ENCODE results near the gene SLC39A7.

Gene SLC39A7

DNA sequence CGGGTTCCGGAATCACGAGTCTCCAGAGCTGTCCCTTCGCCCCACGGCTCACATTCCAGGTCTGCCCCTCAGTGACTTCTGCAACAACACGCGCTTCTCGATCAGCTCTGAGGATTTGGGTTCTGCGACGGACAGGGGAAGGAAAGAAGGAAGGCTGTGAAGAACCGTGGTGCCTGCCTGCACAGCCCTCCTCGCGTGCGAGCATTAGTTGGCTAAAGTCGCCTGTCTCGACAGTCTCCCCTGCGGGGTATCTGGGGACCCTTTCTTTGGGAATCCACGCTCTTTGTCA, 47.9 kb downstream of the SLC39A7 start:
- H3K4me1 ChIP-seq (ENCODE audit: insufficient read depth, low read length): peaks cover 6% of the 10 kb centered on the region; the same call in 1 of the 2 replicates
- H3K36me3 ChIP-seq (ENCODE audit: insufficient read depth, low read length): no peaks in the 10 kb centered on the region
- H3K9ac ChIP-seq (ENCODE audit: low read depth, low read length): peak overlapping the region; percentile 50; the same call in 1 of the 2 replicates
- H3K9me3 ChIP-seq (ENCODE audit: control insufficient read depth, insufficient read depth, low read length): no peaks in the 10 kb centered on the region

- H3K36me3 ChIP-seq (ENCODE audit: insufficient read depth, low read length): no peaks in the 10 kb centered on the region
- peaks cover 6% of the 10 kb centered on the region; the same call in 1 of the 2 replicates for H3K4me1 ChIP-seq (ENCODE audit: insufficient read depth, low read length)
- peak overlapping the region; percentile 74 for H3K9ac ChIP-seq (ENCODE audit: low read depth, low read length)
- H3K9me3 ChIP-seq (ENCODE audit: control insufficient read depth, insufficient read depth, low read length): no peaks in the 10 kb centered on the region
Measured at GRCh38 chr6:33248932-33249731, 48.5 kb downstream of the SLC39A7 start.

DNA sequence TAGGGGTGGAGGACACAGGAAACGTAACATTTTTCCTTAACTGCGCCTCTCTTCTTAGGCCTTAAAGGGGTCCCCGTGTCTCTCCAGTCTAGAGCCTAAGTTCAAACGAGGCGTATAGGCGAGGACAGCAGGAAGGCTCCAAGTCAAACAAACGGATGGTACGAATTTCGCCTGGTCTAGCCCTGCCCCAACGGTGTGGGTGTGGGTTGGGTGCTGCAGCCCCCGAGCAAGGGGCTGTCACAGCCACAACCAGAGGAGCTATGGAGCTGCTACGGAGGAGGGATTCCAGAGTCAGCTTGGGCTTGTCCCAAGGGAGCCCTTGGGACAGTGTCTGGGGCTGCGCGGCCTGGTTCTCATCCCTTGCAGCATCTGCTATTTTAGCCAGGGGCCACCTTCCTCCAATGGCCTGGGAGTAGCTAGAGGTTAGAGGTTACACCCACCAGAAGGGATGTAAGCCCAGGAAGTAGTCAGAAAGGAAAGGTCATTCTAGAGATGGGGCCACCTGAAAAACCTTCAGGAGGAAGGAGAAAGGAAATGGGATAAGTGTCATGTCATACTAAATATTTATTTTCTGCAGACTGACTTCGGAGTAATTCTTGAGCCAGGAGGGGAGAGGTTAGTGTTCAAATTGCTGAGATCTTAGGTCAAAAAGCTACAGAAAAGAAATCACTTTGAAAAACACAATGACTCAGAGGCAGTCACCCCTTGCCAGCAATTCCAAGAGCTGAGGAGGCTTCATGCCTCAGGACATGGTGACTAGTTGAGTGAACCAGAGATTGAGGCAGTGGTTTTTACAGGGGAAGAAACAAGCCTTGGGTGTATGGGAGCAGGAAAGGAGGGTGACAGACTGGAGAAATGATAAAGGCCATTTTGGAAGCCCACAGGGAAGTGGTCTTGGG, 49.3 kb downstream of the SLC39A7 start:
- no peaks in the 10 kb centered on the region for H3K9me3 ChIP-seq (ENCODE audit: control insufficient read depth, insufficient read depth, low read length)
- H3K36me3 ChIP-seq (ENCODE audit: insufficient read depth, low read length): no peaks in the 10 kb centered on the region
- peaks cover 6% of the 10 kb centered on the region; the same call in 1 of the 2 replicates for H3K4me1 ChIP-seq (ENCODE audit: insufficient read depth, low read length)
- peak overlapping the region; percentile 74 for H3K9ac ChIP-seq (ENCODE audit: low read depth, low read length)

- Histone ChIP-seq H3K9me3 (ENCODE audit: control insufficient read depth, insufficient read depth, low read length) (no peaks in the 10 kb centered on the region; the same call in 1 of the 2 replicates), H3K9ac (ENCODE audit: low read depth, low read length) (no peak overlapping the region), H3K36me3 (ENCODE audit: insufficient read depth, low read length) (no peaks in the 10 kb centered on the region)
Measured at GRCh38 chr6:33250731-33251130, 50.1 kb downstream of the SLC39A7 start.

GRCh38 chr6:33251395-33252012, 50.8 kb downstream of the SLC39A7 start:
- Histone ChIP-seq H3K9ac (ENCODE audit: low read depth, low read length) (no peak overlapping the region), H3K36me3 (ENCODE audit: insufficient read depth, low read length) (no peaks in the 10 kb centered on the region), H3K4me1 (ENCODE audit: insufficient read depth, low read length) (peaks cover 6% of the 10 kb centered on the region; the same call in 1 of the 2 replicates), H3K9me3 (ENCODE audit: control insufficient read depth, insufficient read depth, low read length) (no peaks in the 10 kb centered on the region; the same call in 1 of the 2 replicates)

More at GRCh38 chr6:33250731-33251130, 50.1 kb downstream of the SLC39A7 start:
- H3K4me1 ChIP-seq (ENCODE audit: insufficient read depth, low read length): peaks cover 6% of the 10 kb centered on the region; the same call in 1 of the 2 replicates

- H3K9ac ChIP-seq (ENCODE audit: low read depth, low read length): no peak overlapping the region
- no peaks in the 10 kb centered on the region for H3K36me3 ChIP-seq (ENCODE audit: insufficient read depth, low read length)
- H3K9me3 ChIP-seq (ENCODE audit: control insufficient read depth, insufficient read depth, low read length): no peaks in the 10 kb centered on the region; the same call in 1 of the 2 replicates
- H3K4me1 ChIP-seq (ENCODE audit: insufficient read depth, low read length): peaks cover 6% of the 10 kb centered on the region; the same call in 1 of the 2 replicates
Measured at GRCh38 chr6:33252759-33253158, 52.1 kb downstream of the SLC39A7 start.
